Measurements from ENCODE around the gene GPR61.

DNA sequence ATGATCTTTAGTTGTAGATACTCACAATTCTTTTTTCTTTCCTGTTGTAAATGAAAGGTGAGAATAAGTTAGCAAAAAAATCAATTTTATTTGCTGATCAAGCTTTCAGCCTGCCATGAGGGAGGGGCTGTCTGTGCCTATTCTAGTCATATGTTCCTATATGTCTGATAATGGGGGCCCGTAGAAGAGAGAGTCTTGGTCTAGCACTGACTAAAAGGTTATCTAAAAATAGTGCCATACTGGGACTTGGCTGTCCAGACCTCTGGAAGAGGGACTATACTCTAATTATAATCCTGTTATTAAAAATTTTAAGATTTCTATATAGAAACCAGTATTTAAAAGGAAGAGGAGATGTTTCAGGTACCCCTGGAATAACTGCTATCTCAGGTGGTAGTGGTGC lies 27.3 kb downstream of the GPR61 start:
- no peak for TF ChIP-seq FOXK2 (IDR thresholded peaks at IDR 0.05)
- TF ChIP-seq SP1 (IDR thresholded peaks at IDR 0.05): no peak
- TF ChIP-seq FOXM1 (IDR thresholded peaks at IDR 0.05; ENCODE audit: borderline replicate concordance): no peak
